H1 (cell line): ENCODE measurements around the gene FAM241A. TPM values are rescaled to one million over a fixed set of nuclear protein-coding genes. Genes with fewer than 3 reads are reported as not detected.
A peak's percentile ranks its signal among the peaks of the same experiment; 100 is the strongest.

Experiments
- CTCF ChIA-PET: fragments of 300-600 bp; sonication (Branson Sonifier 250); formaldehyde crosslinking; loops from one replicate; lab custom pipeline; 2021; ENCODE audit not compliant: partially characterized antibody; lab: Charles Lee
- POLR2A ChIA-PET: fragments of 300-600 bp; sonication (Branson Sonifier 250); formaldehyde crosslinking; loops from one replicate; lab custom pipeline; 2021; ENCODE audit warnings: inconsistent platforms; ENCODE audit not compliant: partially characterized antibody; lab: Charles Lee
- DNase-seq, 2 experiments: peaks; one replicate each; pipeline versions ENCODE4 v3.0.0 to v3.0.0-alpha.2; 2010 to 2022; ENCODE audit warnings: low spot score in 2 of 2, low read depth in 1 of 2, mixed read lengths in 1 of 2
- FAIRE-seq: peaks from 2 replicates; lab custom pipeline; 2011; peaks lifted over from hg19 to GRCh38; lab: Jason Lieb, UNC
- H2AFZ ChIP-seq: 2 replicates; pipeline ENCODE4 v1.8.1; 2012; ENCODE audit warnings: low read length, inconsistent platforms
- H2AK5ac ChIP-seq: 2 replicates; pipeline ENCODE4 v1.6.1; 2013; ENCODE audit warnings: low read depth, low read length
- H2BK120ac ChIP-seq: replicated peaks from 2 replicates; pipeline ENCODE3; 2013; ENCODE audit warnings: low read depth, low read length, inconsistent platforms
- H2BK12ac ChIP-seq: 2 replicates; pipeline ENCODE4 v1.6.1; 2013; ENCODE audit warnings: low read depth, low read length
- H2BK15ac ChIP-seq: 2 replicates; pipeline ENCODE4 v1.6.1; 2013; ENCODE audit warnings: low read length
- H2BK20ac ChIP-seq: 2 replicates; pipeline ENCODE4 v1.6.1; 2013; ENCODE audit warnings: low read length
- H2BK5ac ChIP-seq: 2 replicates; pipeline ENCODE4 v1.6.1; 2013; ENCODE audit warnings: low read depth, low read length
- H3K14ac ChIP-seq: 2 replicates; pipeline ENCODE4 v1.6.1; 2013; ENCODE audit warnings: inconsistent platforms; ENCODE audit not compliant: insufficient read length
- H3K18ac ChIP-seq: 2 replicates; pipeline ENCODE4 v1.6.1; 2013; ENCODE audit warnings: low read length; ENCODE audit errors: extremely low read depth
- H3K23ac ChIP-seq: 2 replicates; pipeline ENCODE4 v1.6.1; 2013; ENCODE audit warnings: inconsistent platforms; ENCODE audit not compliant: insufficient read length
- H3K23me2 ChIP-seq: 2 replicates; pipeline ENCODE4 v1.6.1; 2013; ENCODE audit warnings: low read depth, low read length
- H3K27ac ChIP-seq: 2 replicates; pipeline ENCODE4 v1.6.1; 2011; ENCODE audit warnings: low read depth, low read length, inconsistent platforms
- H3K27me3 ChIP-seq, 4 experiments: replicated peaks in 1 of 4; 1 replicate in 1 of 4; 2 replicates in 3 of 4; pipeline versions ENCODE4 v1.6.1 to v1.8.1; 2011 to 2013; ENCODE audit warnings: low read length in 3 of 4, mild to moderate bottlenecking in 3 of 4, inconsistent platforms in 2 of 4, mixed read lengths in 2 of 4, moderate library complexity in 1 of 4; ENCODE audit not compliant: control insufficient read depth in 3 of 4, insufficient read depth in 3 of 4; ENCODE audit errors: extremely low read depth in 1 of 4
- H3K36me3 ChIP-seq, 4 experiments: 2 replicates each; pipeline versions ENCODE4 v1.6.1 to v1.8.1; 2011 to 2013; ENCODE audit warnings: mild to moderate bottlenecking in 4 of 4, low read length in 3 of 4, moderate library complexity in 2 of 4, control low read depth in 1 of 4, inconsistent platforms in 1 of 4; ENCODE audit not compliant: insufficient read depth in 4 of 4, control insufficient read depth in 2 of 4
- H3K4ac ChIP-seq: replicated peaks from 2 replicates; pipeline ENCODE3; 2013; ENCODE audit warnings: low read length, low read depth, mixed read lengths, inconsistent platforms; ENCODE audit not compliant: insufficient read length
- H3K4me1 ChIP-seq, 4 experiments: replicated peaks in 1 of 4; 1 replicate in 1 of 4; 2 replicates in 3 of 4; pipeline versions ENCODE4 v1.6.1 to v1.8.1; 2011 to 2013; ENCODE audit warnings: low read length in 3 of 4, inconsistent platforms in 2 of 4, mixed read lengths in 1 of 4; ENCODE audit not compliant: insufficient read depth in 4 of 4, control insufficient read depth in 3 of 4
- H3K4me2 ChIP-seq, 2 experiments: 2 replicates each; pipeline versions ENCODE4 v1.6.1 to v1.8.1; 2011 to 2013; ENCODE audit warnings: low read depth in 2 of 2, low read length in 2 of 2, control low read depth in 1 of 2, inconsistent platforms in 1 of 2, mild to moderate bottlenecking in 1 of 2; ENCODE audit not compliant: insufficient read depth in 1 of 2
- H3K4me3 ChIP-seq, 4 experiments: fragments of 200-600, 300-600 bp in 1 of 4; sonication (generic), shearing (Covaris generic), sonication (Bioruptor Twin) in 1 of 4; 2 replicates each; pipeline versions ENCODE4 v1.5.1 to v1.8.1; 2011 to 2016; ENCODE audit warnings: low read length in 4 of 4, low read depth in 3 of 4, control low read depth in 2 of 4, inconsistent platforms in 2 of 4, mild to moderate bottlenecking in 2 of 4, mixed read lengths in 1 of 4, moderate library complexity in 1 of 4; ENCODE audit not compliant: insufficient read depth in 2 of 4; ENCODE audit errors: extremely low read depth in 1 of 4
- H3K56ac ChIP-seq: replicated peaks from 2 replicates; pipeline ENCODE3; 2013; ENCODE audit warnings: low read depth, mild to moderate bottlenecking, mixed read lengths, low read length, inconsistent platforms; ENCODE audit not compliant: insufficient read length
- H3K79me1 ChIP-seq: 2 replicates; pipeline ENCODE4 v1.6.1; 2013; ENCODE audit warnings: low read depth, low read length, control low read depth
- H3K79me2 ChIP-seq, 2 experiments: 2 replicates each; pipeline versions ENCODE4 v1.6.1 to v1.8.1; 2012 to 2013; ENCODE audit warnings: low read length in 2 of 2, mild to moderate bottlenecking in 2 of 2, inconsistent platforms in 1 of 2; ENCODE audit not compliant: insufficient read depth in 2 of 2, control insufficient read depth in 1 of 2
- H3K9ac ChIP-seq, 4 experiments: replicated peaks in 1 of 4; 1 replicate in 1 of 4; 2 replicates in 3 of 4; pipeline versions ENCODE4 v1.6.1 to v1.8.1; 2011 to 2013; ENCODE audit warnings: low read depth in 3 of 4, low read length in 3 of 4, control low read depth in 2 of 4, mild to moderate bottlenecking in 2 of 4, moderate library complexity in 2 of 4, inconsistent platforms in 1 of 4; ENCODE audit errors: extremely low read depth in 1 of 4
- H3K9me3 ChIP-seq, 2 experiments: 2 replicates each; pipeline versions ENCODE4 v1.6.1 to v1.8.1; 2012 to 2013; ENCODE audit warnings: mild to moderate bottlenecking in 2 of 2, moderate library complexity in 2 of 2, control low read depth in 1 of 2, inconsistent platforms in 1 of 2, low read depth in 1 of 2, low read length in 1 of 2, mixed read lengths in 1 of 2; ENCODE audit not compliant: insufficient read depth in 2 of 2
- H4K20me1 ChIP-seq, 2 experiments: replicated peaks in 1 of 2; 2 replicates each; pipeline versions ENCODE3 to v1.8.1; 2011 to 2013; ENCODE audit warnings: inconsistent platforms in 2 of 2, low read length in 2 of 2, mild to moderate bottlenecking in 1 of 2; ENCODE audit not compliant: insufficient read depth in 2 of 2, control insufficient read depth in 1 of 2
- H4K5ac ChIP-seq: 2 replicates; pipeline ENCODE4 v1.6.1; 2013; ENCODE audit warnings: low read length, low read depth, mixed read lengths, inconsistent platforms; ENCODE audit not compliant: insufficient read length
- H4K8ac ChIP-seq: 2 replicates; pipeline ENCODE4 v1.8.0; 2013; ENCODE audit warnings: mild to moderate bottlenecking, moderate library complexity, low read length, inconsistent platforms; ENCODE audit not compliant: insufficient read depth; ENCODE audit errors: extremely low read depth
- H4K91ac ChIP-seq: replicated peaks from 2 replicates; pipeline ENCODE3; 2013; ENCODE audit warnings: low read length, mixed read lengths, inconsistent platforms; ENCODE audit not compliant: insufficient read length
- CHD2 ChIP-seq: IDR thresholded peaks from 2 replicates; pipeline ENCODE4 v1.6.1; 2012; ENCODE audit warnings: low read length, improper control_type of control experiment
- HDAC6 ChIP-seq: IDR thresholded peaks from one replicate; pipeline ENCODE4 v1.7.1; 2012; ENCODE audit warnings: low read depth, mild to moderate bottlenecking, inconsistent platforms, low read length, moderate library complexity
- KDM1A ChIP-seq: fragments of 200-600, 300-600 bp; sonication (generic); IDR thresholded peaks from 2 replicates; pipeline ENCODE4 v1.7.1; 2016; ENCODE audit warnings: mild to moderate bottlenecking, low read length, borderline replicate concordance
- POU5F1 ChIP-seq: IDR thresholded peaks from 2 replicates; pipeline ENCODE4 v1.6.1; 2011; ENCODE audit warnings: low read depth, mild to moderate bottlenecking, low read length, moderate library complexity
- SP1 ChIP-seq: IDR thresholded peaks from 2 replicates; pipeline ENCODE4 v1.6.1; 2011; ENCODE audit warnings: low read depth, low read length
- TAF1 ChIP-seq: IDR thresholded peaks from 2 replicates; pipeline ENCODE4 v1.6.1; 2011; ENCODE audit warnings: mild to moderate bottlenecking, low read depth, low read length
- USF2 ChIP-seq: IDR thresholded peaks from 2 replicates; pipeline ENCODE4 v1.6.1; 2011; ENCODE audit warnings: low read length, improper control_type of control experiment
- WGBS, 2 experiments: shearing (Covaris generic) in 1 of 2; methylation state at CpG; one replicate each; pipeline versions ENCODE4 v1.1.6 to v1.1.7; 2013 to 2015; ENCODE audit warnings: low lambda C conversion rate in 2 of 2, mixed read lengths in 2 of 2, inconsistent platforms in 1 of 2, low coverage in 1 of 2, missing lambda C conversion rate in 1 of 2; ENCODE audit not compliant: insufficient replicate concordance in 2 of 2, insufficient coverage in 1 of 2, insufficient read length in 1 of 2; ENCODE audit errors: extremely low coverage in 1 of 2, missing lambda C conversion rate in 1 of 2; 5-methylcytosine and 5-hydroxymethylcytosine counted together
- polyA plus RNA-seq, 7 experiments: library from polyadenylated mRNA; depleted of rRNA in 3 of 7; stranded (reverse) in 5 of 7; unstranded in 2 of 7; fragments of >200 nt in 5 of 7; fragments of 200-250 nt in 2 of 7; gene quantifications; 1 replicate in 5 of 7; 2 replicates in 1 of 7; 4 replicates in 1 of 7; pipeline versions ENCODE4 v1.2.1 to v1.2.3, GENCODE V29; 2011 to 2013; ENCODE audit warnings: missing spikeins in 2 of 7, mixed read lengths in 2 of 7
- total RNA-seq: library from RNA; stranded (reverse); fragmentation: NEBNext Ultra II Directional; extraction: Animal tissue kit (Norgen Biotek cat#: 25700); gene quantifications from 2 replicates; pipeline ENCODE4 v1.2.1, GENCODE V29; 2021

The FAM241A gene
- total and polyA plus RNA-seq, 2 of the 8 experiments (the other 6 are each of a cell fraction or from before 2014, with no cell fraction given): 0.20 to 0.73 TPM

DNA sequence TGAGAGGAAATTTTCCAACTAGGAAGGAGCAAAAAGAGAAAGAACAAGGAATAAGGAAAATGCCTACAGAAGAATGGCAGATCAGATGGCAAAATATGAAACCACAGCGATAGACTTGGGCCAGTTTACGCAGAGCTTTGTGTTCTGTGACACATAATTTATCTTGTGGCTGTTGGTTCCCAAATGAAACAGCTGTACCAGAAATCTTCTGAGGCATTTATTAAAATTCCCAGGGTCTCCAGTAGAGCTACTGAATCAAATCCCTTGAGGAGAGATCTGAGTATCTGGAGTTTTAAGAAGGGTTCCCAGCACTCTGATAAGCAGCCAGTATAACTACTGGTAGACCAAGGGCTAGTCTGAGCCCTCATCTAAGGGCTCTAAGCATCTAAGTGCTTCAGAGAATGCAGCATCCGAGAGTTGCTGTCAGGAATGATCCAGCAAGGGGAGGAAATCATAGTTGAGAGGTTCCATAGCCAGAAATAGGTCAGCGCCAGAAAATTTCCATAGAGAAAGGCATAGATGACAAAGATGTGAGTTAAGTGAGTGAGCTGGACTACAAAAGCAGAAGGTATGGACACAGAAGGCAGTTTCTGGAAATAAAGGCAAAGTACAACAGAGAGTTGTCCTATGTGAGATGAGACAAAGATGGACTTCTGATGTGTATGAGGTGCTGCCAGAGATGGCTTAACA lies 46.3 kb upstream of the FAM241A start:
- Histone ChIP-seq H3K79me2 (no peaks in the 10 kb centered on the region), H3K23me2 (no peaks in the 10 kb centered on the region), H2BK20ac (no peak overlapping the region), H3K79me1 (no peaks in the 10 kb centered on the region), H3K18ac (no peak overlapping the region), H3K56ac (no peak overlapping the region), H3K14ac (no peak overlapping the region), H2BK15ac (no peak overlapping the region), H3K4me2 (no peak overlapping the region), H4K5ac (no peak overlapping the region), H3K4me1 (no peaks in the 10 kb centered on the region), H3K23ac (no peak overlapping the region), H4K8ac (no peak overlapping the region), H3K9ac (no peak overlapping the region), H2BK5ac (no peak overlapping the region), H3K4ac (no peak overlapping the region), H3K27ac (no peak overlapping the region), H2BK12ac (no peak overlapping the region), H4K20me1 (no peaks in the 10 kb centered on the region), H2BK120ac (no peak overlapping the region), H4K91ac (no peak overlapping the region), H3K4me3 (no peak overlapping the region), H2AK5ac (no peak overlapping the region), H3K36me3 (no peaks in the 10 kb centered on the region), H2AFZ (no peak overlapping the region), H3K27me3 (no peaks in the 10 kb centered on the region), H3K9me3 (no peaks in the 10 kb centered on the region)
- 87% methylated on average over 4 of the region's 4 CpGs; no CpG with 5 or more reads in 1 of the 2 experiments for WGBS, 2 experiments
- POLR2A ChIA-PET: interaction anchor here (1.0 to 1.4 kb wide), 2 partner anchors 22 to 135 kb away, joined by 3 to 5 read pairs; no protein-coding TSS in a partner anchor
- DNase-seq (no peak), FAIRE-seq (peak; percentile 32)
- CTCF ChIA-PET: interaction anchor here (0.6 to 7.3 kb wide), 45 partner anchors 10 to 451 kb away, joined by 3 to 97 read pairs (median 4); no protein-coding TSS in a partner anchor
- no peak for TF ChIP-seq SP1
- no peak for TF ChIP-seq HDAC6
- no peak for TF ChIP-seq KDM1A
- TF ChIP-seq USF2: no peak
- TF ChIP-seq CHD2: no peak
- no peak for TF ChIP-seq TAF1
- no peak for TF ChIP-seq POU5F1
